Mammary epithelial cell (primary cell): ENCODE results near the gene CREB5.

Experiments
- CTCF ChIP-seq, 2 donors: IDR thresholded peaks in 1 of 2; conservative IDR thresholded peaks in 1 of 2; 2 replicates each; pipeline ENCODE4 v1.5.1; 2011 to 2012; ENCODE audit warnings: inconsistent platforms in 2 of 2, low read length in 2 of 2, mild to moderate bottlenecking in 2 of 2, control low read depth in 1 of 2, low read depth in 1 of 2; ENCODE audit not compliant: insufficient read depth in 1 of 2; ENCODE audit errors: extremely low read depth in 1 of 2
- EZH2 ChIP-seq: IDR thresholded peaks from 2 replicates; pipeline ENCODE4 v1.6.1; 2012; ENCODE audit warnings: low read length, inconsistent platforms, borderline replicate concordance

GRCh38 chr7:28571405-28571804 lies 159.1 kb downstream of the CREB5 start:
- no peak for TF ChIP-seq CTCF (conservative IDR thresholded peaks at IDR 0.05 in 1 of 2, IDR thresholded peaks at IDR 0.05 in 1 of 2; ENCODE audit: extremely low read depth in 1 of 2, insufficient read depth in 1 of 2, low read depth in 1 of 2, low read length in 2 of 2)
- TF ChIP-seq EZH2: no peak
